GM10266 (cell line): Measurements from ENCODE around the gene LRFN2.

Experiments
- DNase-seq: peaks from one replicate; pipeline ENCODE4 v3.0.0; 2012; ENCODE audit errors: extremely low spot score
- TF ChIP-seq, protein P1 (sequence below): IDR thresholded peaks from 2 replicates; pipeline ENCODE4 v1.5.1; 2012; ENCODE audit warnings: mild to moderate bottlenecking, low read depth; ENCODE audit not compliant: control insufficient read depth, insufficient read depth; ENCODE audit errors: missing control alignments

LRFN2 gene

DNA sequence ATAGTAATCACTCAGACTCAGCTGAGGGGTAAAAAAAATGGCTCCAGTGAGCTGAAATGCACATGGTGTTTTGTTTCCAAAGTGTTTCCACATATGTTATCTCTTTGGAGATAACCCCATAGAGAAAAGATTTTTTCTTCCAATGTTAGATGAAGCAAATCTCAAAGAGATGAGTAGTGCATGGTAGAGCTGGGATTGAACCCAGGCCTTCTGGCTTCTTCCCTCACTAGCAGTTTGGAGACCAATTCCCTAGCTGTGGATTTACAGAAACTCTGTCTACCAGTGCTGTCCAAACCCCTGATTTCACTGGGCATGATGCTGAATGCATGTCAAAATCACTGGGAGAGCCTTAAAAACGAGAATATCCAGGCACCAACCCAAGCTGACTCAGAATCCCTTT lies 165.1 kb downstream of the LRFN2 start:
- TF ChIP-seq, protein P1, sequence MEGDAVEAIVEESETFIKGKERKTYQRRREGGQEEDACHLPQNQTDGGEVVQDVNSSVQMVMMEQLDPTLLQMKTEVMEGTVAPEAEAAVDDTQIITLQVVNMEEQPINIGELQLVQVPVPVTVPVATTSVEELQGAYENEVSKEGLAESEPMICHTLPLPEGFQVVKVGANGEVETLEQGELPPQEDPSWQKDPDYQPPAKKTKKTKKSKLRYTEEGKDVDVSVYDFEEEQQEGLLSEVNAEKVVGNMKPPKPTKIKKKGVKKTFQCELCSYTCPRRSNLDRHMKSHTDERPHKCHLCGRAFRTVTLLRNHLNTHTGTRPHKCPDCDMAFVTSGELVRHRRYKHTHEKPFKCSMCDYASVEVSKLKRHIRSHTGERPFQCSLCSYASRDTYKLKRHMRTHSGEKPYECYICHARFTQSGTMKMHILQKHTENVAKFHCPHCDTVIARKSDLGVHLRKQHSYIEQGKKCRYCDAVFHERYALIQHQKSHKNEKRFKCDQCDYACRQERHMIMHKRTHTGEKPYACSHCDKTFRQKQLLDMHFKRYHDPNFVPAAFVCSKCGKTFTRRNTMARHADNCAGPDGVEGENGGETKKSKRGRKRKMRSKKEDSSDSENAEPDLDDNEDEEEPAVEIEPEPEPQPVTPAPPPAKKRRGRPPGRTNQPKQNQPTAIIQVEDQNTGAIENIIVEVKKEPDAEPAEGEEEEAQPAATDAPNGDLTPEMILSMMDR, result no peak
- no peak for DNase-seq

DNA sequence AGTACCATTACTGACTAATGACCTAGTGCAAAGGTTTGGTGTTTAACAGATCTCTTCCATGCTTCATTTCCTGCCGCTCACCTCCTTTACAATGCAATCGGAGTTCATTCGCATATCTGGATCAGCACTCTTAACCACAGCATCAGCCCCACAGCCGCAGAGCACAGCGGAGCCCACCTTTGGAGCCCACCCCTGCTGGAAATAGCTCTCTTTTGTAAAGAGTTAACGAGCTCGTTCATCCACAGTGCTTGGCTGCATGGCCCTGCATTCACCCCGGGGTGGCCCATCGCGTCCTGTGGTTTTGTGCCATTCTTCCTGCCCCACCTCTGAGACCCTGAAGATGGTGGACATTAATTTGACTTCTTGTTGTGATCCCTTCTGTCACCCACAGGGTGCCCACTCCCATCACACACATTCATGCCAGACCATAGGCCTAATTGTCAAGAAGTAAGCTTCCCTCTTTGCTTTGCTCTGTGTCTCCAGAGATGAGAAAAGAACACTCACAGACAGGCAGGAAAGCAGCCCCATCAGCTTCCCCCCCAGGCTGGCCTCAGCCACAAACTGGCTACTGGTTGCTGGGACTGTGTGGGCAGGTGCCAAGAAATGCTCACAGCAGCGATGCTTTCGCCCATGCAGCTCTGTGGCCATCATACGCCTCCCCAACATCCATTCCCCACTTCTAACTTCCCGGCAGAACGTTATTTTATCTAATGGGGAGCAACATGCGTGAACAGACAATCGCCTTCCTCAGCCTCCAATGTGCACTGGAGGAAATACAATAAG lies 167.0 kb downstream of the LRFN2 start:
- no peak for DNase-seq
- TF ChIP-seq, protein P1, result no peak

DNA sequence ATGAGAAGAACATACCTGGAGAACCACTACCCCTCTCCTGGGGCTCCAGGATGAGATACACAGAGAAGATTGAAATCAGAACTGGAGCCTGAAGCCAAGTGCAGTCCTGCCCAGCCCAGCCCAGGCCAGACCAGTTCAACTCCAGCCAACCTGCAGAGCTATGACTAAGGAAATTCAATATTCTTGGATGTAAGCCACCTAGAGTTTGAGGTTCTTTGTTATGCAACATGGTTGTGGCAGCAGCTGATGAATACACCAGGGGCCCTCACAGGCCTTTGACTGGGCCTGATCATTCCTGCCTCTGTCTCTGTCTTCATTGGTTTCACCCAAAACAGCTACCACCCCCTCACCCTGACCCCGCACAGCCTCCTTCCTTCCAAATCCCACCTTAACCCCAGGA lies 167.8 kb downstream of the LRFN2 start:
- DNase-seq, result no peak

DNA sequence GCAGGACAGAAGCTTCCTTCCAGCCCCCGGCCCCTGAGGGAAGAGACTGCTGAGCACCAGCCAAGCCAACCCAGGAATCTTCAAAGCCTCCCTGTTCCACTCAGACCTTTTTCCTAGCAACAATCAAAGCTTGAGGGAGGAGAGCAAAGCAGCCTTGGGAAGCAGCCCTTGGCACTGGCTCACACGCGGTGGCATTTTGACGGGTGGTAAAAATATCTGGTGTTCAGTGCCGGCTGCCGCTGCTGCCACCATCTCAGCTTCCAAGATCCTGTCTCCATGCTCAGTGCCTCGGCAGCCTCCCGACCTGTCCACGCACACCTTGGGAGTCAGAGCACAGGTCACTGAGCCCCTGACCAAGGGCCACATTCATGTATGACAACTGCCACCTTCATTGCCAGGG lies 170.1 kb downstream of the LRFN2 start:
- TF ChIP-seq, protein P1, result no peak
- no peak for DNase-seq

More for the DNA sequence above, 167.8 kb downstream of the LRFN2 start:
- TF ChIP-seq, protein P1, result no peak

DNA sequence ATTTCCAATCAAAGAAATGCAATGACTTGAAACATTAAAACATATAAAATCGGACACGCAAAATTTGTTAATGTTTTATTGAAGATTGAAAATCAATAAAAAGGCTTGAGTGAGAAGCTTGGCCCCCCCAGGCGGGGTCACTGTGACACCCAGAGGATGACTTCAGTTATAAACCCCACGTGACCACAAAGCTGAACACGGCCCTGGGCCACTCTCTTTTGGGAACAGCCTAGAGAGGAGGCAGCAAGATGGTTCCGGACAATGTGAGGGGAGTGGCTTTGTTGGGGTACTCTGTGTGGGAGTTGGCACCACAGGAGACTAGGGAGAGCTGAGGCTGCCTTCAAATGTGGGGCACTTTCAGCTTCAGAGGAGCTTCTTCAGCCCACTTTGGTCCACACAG lies 172.5 kb downstream of the LRFN2 start:
- no peak for DNase-seq
- TF ChIP-seq, protein P1, result no peak

DNA sequence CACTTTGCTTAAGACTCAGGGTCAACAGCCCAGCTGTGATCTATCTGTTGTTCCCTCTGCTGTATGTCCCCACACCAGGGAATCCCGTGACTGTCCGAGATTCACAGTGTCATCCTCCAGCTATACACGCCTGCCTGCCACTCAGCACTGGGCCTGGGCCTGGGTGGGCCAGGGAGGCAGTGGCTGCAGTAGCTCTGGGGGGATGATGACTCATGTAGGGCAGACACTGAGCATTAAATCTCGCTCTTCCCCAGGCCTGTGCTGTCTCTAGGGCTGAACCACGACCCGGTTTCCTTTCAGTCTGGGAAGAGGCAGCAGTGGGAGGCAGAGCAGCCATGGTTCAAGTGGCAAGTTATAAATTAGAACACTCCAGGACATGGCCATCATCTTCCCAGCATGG lies 173.9 kb downstream of the LRFN2 start:
- DNase-seq, result no peak
- TF ChIP-seq, protein P1, result no peak

DNA sequence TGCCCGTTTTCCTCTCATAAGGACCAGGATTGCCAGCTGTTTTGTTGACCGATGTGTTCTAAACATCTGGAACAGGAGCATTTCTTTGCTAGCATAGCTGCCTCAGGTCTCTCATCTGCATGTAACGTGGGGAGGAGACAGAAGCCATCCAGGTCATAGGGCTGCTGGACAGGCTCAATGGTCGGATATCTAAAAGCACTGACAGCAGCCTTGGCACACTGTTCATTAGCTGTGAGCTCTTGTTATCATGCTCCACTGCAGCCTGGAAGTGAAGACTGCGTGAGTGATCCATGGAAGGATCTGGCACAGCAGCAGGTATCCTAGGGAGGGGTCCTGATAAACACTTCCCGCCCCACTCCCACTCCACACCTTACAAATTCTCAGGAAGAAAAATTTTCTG lies 175.3 kb downstream of the LRFN2 start:
- DNase-seq, result no peak
- TF ChIP-seq, protein P1, result no peak
